SIG-M5 treated with dmso at 0.1 percent for 504 hours (cell line): ENCODE results near the gene SS18L1.

ENCODE experiments used
- DNase-seq: peaks from one replicate; lab custom pipeline; 2025; ENCODE audit not compliant: unreplicated experiment; lab: John Stamatoyannopoulos, UW

Gene SS18L1

DNA sequence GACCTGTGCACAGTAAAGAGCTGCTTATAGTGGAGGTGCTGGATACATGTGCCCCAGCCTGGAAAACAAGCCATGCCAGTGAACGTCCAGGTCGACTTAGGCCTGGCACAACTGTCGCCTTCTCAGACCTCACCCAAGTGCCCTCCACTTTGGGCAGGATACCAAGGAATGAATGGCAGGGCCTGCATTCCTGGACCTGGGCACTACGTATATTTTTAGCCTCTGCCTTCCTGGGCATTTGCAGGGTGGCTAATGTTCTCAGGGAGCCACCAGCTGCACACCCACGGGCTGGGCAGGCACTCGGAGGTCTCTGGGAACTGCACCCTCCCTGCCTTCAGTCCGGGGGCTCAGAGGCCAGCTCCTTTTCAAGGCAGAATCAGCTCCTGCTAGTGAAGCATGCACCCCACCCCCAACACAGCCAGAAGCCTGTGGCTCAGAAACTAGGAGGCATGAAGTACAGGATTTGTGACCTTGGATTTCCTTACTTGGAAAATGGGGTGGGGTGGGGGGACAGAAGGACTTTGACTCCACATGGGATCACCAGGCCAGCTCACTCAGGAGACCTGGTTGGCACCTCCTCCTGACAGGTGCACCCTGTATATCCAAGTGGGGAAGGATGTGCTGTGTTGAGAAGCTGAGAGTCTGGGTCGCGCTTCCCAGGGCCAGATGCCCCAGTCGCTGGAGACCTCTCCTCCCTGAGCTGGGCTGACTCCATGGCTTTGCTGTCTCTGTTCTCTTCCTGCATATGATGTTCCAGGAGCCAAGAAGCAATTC lies 23.8 kb upstream of the SS18L1 start:
- no peak for DNase-seq

DNA sequence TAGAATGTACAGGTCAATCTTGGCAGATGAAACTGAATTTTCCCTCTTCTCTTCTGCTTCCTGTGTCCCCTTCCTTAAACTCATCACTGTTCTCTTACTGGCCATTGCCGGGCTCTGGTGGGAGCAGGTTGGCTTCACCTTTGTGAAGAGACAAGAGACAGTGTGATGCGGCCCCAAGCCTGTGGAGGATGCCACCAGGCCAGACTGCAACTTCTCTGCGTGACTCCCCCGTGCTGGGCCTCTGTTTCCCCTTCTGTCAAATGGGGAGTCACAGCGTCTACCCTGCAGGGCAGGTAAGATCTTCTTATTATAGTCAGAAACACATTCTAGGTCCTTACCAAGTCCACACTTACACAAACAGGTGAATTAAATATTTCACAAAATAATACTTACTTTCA lies 23.2 kb upstream of the SS18L1 start:
- no peak for DNase-seq

DNA sequence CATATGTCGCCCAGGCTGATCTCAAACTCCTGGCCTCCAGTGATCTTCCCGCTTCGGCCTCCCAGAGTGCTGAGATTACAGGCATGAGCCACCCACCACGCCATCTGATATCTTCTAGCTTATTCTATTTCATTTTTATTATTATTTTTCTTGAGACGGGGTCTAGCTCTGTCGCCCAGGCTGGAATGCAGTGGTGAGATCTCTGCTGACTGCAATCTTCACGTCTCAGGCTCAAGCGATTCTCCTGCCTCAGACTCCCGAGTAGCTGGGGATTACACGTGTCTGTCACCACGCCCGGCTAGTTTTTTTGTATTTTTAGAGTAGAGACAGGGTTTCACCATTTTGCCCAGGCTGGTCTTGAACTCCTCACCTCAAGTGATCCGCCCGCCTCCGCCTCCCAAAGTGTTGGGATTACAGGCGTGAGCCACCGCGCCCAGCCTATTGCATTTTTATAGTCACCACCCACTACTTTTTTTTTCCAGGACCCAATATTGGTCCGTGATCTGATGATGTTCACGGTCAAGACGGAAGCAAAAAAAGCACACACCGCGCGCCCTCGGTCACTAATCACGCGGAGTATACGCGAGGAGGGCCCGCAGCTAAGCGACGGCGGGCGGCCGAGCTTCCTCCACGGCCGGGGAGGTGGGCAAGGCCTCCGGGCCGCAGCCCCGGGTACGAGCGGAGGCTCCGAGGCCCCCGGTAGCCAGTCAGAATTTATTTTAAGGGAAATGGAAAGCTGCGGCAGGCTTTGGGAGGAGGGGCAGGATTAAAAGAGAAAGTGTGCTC lies 22.4 kb upstream of the SS18L1 start:
- peak; percentile 81 for DNase-seq

GRCh38 chr20:62121776-62122653 lies 21.6 kb upstream of the SS18L1 start, which contains the start of gene LSM14B:
LSM14B (plus strand) TSS chr20:62122475; CDS start chr20:62122667, 192 bp downstream.
- DNase-seq, result peak; percentile 95

DNA sequence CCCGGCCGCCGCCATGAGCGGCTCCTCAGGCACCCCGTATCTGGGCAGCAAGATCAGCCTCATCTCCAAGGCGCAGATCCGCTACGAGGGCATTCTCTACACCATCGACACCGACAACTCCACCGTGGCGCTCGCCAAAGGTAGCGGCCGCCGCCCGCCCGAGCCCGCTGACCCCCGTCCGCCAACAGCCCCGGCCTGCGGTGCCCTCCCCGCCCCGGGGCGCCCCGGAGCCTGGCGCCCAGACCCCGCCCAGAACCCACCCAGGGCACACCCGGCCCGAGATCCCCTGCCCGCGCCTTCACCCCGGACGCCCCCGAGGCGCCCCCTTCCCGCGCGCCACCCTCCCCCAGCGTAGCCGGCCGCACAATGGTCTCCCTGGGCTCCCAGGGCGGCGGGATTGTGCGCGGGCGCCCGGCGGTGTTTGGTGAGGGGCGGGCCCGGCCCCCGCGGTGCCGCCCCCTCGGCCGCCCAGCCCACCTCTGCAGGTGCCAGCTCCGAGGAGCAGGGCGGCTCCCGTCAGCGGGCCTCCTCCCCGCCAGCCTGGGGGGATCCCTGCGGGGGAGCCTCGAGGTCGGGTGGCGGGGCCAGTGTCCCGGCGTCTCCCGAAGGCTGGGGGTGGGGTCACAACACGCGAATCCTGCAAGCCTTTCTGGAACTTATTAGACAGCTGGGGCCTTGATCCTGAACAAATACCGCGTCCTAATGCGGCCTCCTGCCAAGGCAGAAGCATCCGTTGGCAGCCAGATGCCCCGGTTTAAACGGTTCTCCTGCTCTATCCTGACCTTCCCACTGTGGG lies 20.7 kb upstream of the SS18L1 start:
- DNase-seq, result peak; percentile 26

DNA sequence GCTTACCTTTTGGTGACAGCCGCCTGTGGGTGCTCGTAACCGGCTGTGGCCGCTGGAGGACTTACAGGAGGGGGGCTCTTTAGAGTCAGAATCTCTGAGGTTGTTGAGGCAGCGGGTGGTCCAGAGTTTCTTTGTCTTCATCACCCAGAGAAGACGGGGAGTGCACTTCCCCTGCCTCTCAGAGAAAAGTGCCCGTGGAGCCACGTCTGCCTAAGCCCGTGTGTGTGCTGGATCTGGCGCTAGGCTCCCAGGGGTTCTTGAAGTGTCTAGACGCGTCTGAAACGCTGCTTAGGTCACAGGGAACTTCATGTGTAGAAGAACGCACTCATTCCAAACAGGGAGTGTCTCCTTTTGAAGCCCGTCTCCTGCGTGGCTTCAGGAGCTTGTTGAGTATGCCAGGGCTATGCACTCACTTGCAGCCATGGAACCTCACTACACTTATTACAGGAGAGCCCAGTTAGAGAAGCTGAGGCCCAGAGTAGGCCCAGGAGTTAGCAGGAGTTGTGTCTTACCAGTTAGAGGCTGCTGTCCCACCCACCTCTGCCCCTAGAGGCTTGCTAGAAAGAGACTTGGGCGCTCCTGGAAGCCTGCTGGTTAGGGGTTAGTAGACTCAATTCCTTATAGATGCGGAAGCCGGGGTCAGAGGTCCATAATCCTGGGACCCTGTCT lies 20.0 kb upstream of the SS18L1 start:
- DNase-seq, result peak; percentile 64

- DNase-seq, result no peak
Measured at GRCh38 chr20:62126141-62126540, 17.4 kb upstream of the SS18L1 start.

GRCh38 chr20:62127799-62128198 lies 15.8 kb upstream of the SS18L1 start:
- no peak for DNase-seq

DNA sequence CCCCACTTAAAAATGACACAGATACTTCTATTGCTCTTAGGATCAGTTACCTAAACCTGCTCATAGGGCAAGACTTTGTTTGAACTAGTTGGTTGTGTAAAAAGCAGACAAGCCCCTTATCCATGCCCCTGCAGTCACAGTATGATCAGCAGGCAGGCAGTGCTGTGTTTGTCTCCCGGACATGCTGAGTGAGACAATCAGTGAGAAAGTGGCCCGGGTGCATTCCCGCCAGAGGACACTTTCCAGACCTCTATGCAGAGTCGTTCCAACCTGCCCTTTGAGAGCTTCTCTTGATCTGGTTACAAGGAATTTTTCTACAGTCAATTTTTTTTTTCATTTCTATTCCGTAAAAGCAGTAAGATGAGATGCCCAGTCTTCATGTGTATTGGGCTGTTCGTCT lies 15.1 kb upstream of the SS18L1 start:
- no peak for DNase-seq

GRCh38 chr20:62129731-62130531 lies 13.6 kb upstream of the SS18L1 start:
- DNase-seq, result no peak

- DNase-seq, result no peak
Measured at GRCh38 chr20:62131560-62132320, 11.8 kb upstream of the SS18L1 start.

DNA sequence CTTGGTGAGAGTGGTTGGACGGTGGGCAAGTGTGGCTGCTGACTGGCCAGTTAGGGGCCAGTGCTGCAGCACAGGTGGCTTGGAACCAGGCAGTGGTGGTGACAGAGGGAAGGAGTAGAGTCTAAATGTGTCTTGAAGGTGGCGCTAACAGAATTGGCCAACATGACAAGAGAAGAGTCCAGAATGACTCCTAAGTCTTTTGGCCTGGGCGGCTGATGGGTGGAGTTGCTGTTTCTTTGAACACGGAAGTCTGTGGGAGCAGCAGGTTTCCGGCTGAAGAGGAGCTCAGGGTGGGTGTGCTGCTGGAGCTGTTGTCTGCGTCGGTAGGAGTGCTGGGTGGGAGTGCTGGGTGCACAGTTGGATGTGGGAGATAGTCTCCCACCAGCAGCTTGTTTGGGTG lies 11.1 kb upstream of the SS18L1 start:
- DNase-seq, result no peak

DNA sequence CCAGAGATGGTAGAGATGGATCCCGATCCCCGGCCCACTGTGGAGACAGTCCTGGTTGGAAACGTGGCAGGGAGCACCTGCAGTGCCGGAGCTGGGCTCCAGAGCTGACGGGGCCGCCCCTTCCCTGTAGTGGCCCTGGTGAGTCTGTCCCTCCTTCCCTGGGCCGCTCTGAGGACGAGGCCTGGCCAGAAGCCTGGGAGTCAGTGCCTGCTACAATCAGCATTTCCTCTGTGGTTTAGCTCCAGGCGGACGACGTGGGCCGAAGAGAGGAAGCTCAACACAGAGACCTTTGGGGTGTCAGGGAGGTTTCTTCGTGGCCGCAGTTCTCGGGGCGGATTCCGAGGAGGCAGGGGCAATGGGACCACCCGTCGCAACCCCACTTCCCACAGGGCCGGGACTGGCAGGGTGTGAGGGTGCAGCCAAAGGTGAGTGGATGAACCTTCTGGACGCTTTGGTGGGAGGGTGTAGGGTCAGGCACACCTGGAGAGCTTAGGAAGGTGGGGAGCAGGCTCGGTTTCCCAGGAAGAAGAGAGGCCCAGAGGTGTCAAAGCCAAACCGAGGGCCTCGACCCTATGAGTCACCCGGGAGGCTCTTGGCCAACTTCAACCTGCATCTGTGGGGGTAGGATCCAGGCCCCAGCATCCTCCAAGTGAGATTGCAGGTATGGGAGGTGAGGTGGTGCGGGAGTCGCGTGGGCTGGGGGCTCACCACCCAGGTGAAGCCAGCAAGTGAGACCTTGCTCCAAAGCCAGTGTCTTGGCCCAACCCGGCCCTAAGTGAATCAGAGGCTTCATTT lies 10.3 kb upstream of the SS18L1 start:
- no peak for DNase-seq

GRCh38 chr20:62133864-62134263 lies 9.7 kb upstream of the SS18L1 start:
- DNase-seq, result peak; percentile 22

GRCh38 chr20:62134735-62135231 lies 8.8 kb upstream of the SS18L1 start:
- no peak for DNase-seq

DNA sequence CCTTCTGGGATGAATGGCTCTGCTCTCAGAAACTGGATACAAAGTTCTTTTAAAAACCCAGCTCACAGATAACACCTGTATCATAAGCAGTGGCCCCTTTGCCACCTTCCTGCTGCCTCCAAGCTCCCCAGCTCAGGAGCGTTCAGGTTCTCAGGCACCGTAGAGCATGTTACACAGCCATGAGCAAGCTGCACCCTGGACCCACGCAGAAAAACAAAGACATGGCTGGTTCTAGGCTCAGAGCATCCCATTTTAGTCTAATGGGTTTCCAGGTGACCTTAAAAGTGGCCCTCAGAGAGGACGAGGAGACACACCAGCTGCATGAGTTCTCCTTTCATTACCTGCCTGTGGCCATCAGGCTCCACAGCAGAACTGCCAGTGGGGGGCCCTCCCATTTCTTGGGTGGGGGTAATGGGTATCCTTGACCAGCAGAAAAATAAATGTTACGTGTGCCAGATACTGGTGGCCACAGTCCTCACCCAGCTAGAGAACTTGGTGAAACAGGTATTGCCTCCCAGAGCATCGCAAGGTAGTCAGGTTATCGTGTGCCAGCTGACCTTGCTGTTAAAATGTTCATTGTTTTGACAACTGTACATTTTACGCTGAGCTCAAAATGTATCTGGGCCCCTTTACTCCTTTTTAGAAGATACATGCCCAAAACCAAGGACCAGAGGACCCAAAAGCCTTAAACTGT lies 7.8 kb upstream of the SS18L1 start:
- no peak for DNase-seq
